ENCODE results near the gene KLRC2.
"Not testable (repeated sequence)": the region's sequence is repeated elsewhere in the genome, so short reads cannot be mapped to it uniquely, and the experiment has no call there.

KLRC2 gene

GRCh38 chr12:10435816-10436215 is at the start of gene KLRC2:
TSS of gene KLRC2 (minus strand) at chr12:10436010. CDS start at chr12:10435986, 24 bp downstream.
- peak in 1 of 2 experiments; percentile 63 for DNase-seq

DNA sequence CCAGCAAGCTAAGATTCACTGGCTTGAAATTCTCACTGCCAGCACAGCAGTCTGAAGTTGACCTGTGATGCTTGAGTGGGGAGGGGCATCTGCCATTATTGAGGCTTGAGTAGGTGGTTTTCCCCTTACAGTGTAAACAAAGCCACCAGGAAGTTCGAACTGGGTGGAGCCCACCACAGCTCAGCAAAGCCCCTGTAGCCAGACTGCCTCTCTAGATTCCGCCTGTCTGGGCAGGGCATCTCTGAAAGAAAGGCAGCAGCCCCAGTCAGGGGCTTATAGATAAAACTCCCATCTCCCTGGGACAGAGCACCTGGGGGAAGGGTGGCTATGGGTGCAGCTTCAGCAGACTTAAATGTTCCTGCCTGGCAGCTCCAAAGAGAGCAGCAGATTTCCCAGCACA is 46.1 kb upstream of the KLRC2 start:
- DNase-seq = not testable (repeated sequence)

GRCh38 chr12:10472808-10473207 is 37.0 kb upstream of the KLRC2 start:
- not testable (repeated sequence) for DNase-seq

DNA sequence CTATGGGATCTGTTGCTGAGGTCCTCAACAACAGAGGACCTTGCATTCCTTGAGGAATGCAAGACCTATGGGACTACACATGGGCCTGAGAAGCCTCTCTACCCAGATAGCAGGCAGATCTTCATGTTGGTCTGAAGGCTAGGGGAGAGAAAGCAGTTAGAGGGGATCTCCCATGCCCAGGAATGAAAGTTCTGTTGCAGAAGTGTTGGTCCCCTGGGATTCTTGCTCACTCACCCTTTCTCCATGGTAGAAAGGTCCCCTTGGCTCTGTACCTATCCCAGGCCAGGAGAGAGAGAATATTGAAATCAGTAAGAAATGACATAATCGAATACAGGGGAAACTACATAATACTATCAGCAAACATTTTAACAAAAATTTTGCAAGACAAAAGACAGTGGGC is 33.9 kb upstream of the KLRC2 start:
- DNase-seq = no peak

GRCh38 chr12:10466311-10466710 is 30.5 kb upstream of the KLRC2 start:
- no peak for DNase-seq

- no peak for DNase-seq
Observed at GRCh38 chr12:10457760-10458159, 21.9 kb upstream of the KLRC2 start.

DNA sequence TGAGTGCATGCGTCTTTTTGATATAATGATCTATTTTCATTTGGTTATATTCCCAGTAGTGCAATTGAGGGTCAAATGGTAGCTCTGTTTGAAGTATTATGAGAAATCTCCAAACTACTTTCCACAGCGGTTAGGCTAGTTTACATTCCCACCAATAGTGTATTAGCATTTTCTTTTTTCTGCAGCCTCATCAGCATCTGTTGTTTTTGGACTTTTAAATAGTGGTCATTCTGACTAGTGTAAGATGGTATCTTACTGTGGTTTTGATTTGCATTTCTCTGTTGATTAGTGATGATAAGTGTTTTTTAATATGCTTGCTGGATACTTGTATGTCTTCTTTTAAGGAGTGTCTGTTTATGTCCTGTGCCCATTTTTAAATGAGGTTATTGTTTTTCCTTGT is 21.0 kb upstream of the KLRC2 start:
- no peak for DNase-seq

GRCh38 chr12:10455766-10456165 is 20.0 kb upstream of the KLRC2 start:
- no peak for DNase-seq

DNA sequence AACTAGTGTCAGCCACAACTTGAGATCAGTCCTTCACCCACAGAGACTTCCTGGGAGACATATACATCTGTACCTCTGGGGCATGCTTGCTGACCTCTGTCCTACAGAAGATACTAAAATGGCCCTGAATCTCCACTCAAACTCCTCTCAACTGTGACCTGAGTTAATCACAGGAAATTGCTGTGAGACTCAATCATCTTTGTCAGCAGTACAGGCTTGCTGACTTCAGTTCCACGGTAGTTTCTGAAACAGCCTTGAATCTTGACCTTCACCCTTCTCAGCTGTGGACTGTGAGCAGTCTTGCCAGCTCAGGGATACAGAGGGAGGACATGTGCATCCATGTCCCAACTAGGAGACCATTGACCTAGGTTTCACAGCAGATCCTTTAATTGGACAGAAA is 18.7 kb upstream of the KLRC2 start:
- no peak for DNase-seq

DNA sequence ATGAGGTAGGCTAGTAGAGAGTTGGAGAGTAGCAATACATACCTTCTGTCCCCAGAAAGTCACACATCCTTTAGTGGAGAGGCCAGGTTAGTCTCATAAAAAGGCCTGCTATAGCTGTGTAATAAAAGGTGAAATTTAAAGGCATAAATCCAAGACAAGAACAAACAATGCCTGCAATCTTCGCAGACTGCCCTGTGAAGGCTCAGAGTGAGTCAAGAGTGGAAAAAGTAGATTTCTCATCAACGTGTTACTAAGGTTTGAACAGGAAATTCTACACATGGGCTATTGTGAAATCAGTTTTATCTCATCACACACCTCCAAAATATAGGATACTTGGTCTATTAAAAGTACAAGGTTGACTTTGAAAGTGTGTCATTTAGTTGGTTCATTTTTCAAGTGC is 17.3 kb upstream of the KLRC2 start, which contains the start of gene KLRC1:
TSS of gene KLRC1 (minus strand) at position 222 of the 400 bp plus-strand sequence. CDS start 2,221 bp downstream, outside the sequence.
- no peak for DNase-seq

DNA sequence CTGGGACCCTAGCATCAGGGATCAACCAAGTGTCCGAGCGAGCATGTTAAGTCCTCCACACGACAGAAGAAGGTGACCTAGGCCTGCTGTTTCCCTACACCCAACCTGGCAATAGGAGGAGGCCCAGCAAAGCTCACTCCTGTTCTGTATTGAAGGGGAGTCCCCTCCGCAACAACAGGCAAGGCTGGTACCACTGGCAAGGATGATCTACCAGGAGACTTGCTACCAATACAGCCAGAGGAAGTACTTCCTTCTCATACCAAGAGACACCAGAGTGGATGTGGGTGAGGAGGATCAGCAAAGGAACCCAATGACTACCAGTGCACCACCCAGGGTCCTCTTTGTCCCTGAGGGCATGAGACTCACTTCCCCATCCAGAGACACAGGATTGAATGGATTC is 12.4 kb upstream of the KLRC2 start:
- no peak for DNase-seq

GRCh38 chr12:10446052-10446451 is 10.2 kb upstream of the KLRC2 start:
- not testable (repeated sequence) for DNase-seq

GRCh38 chr12:10441144-10441543 is 5.3 kb upstream of the KLRC2 start:
- not testable (repeated sequence) for DNase-seq

DNA sequence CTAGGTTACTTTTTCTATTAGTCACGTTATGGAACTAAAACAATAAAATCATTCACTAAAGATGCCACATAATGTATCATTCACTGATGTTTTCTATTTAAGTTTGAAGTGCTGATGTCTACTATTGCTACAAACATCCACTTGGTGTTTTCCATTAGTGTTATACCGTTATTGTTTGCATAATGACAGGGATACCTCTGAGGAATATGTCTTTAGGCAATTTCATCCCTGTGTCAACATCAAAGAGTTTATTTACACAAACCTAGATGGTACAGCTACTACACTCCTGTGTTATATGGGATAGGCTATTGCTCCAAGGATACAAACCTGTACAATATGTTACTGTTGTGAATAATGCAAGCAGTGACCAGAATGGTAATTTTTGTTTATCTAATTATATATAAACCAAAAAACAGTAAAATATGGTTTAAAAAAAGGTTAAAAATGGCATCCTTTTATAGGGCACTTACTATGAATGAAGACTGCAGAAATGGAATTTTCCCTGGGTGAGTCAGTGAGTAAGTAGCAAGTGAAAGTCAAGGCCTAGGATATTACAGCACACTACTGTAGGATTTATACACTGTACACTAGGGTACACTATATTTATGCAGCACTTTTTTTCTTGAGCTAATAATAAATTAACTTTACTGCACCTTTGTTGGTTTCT is 3.9 kb upstream of the KLRC2 start:
- peak in 1 of 2 experiments; percentile 42 for DNase-seq

- DNase-seq = not testable (repeated sequence)
Observed at GRCh38 chr12:10437601-10438000, 1.8 kb upstream of the KLRC2 start.

GRCh38 chr12:10430623-10431022 is 5.2 kb downstream of the KLRC2 start:
- not testable (repeated sequence) for DNase-seq

DNA sequence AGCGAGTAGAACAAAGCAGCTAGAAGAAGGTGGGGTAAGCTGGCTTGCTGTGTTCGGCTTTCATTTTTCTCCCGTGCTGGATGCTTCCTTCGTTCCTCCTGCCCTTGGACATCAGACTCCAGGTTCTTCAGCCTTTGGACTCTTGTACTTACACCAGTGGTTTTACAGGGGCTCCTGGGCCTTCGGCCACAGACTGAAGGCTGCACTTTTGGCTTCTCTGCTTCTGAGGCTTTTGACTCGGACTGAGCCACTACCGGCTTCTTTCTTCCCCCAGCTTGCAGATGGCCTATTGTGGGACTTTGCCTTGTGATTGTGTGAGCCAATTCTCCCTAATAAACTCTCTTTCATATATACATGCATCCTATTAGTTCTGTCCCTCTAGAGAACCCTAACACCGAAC is 9.9 kb downstream of the KLRC2 start:
- DNase-seq = not testable (repeated sequence)

- DNase-seq = peak in 1 of 2 experiments; percentile 73
Observed at GRCh38 chr12:10424260-10424899, 11.4 kb downstream of the KLRC2 start.

DNA sequence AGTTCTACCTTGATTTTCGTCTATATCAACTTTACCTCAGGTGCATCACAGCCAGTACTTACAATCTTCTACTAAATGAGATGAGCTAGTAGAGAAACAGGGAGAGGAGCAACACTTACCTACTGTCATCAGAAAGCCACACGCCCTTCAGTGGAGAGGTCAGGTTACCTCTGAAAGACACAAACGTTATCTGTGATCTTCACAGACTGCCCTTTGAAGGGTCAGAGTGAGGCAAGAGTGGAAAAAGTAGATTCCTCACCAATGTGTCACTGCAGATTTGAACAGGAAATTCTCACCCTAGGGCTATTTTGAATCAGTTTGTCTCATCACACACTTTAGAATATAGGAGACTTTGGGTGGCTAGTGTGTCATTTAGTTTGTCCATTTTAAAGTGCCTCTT is 13.7 kb downstream of the KLRC2 start:
- not testable (repeated sequence) for DNase-seq

- peak in 1 of 2 experiments; percentile 26 for DNase-seq
Observed at GRCh38 chr12:10420334-10420733, 15.5 kb downstream of the KLRC2 start, which contains the start of gene KLRC3. TSS of gene KLRC3 (minus strand) at chr12:10420595. CDS start at chr12:10420550, 45 bp downstream.

DNA sequence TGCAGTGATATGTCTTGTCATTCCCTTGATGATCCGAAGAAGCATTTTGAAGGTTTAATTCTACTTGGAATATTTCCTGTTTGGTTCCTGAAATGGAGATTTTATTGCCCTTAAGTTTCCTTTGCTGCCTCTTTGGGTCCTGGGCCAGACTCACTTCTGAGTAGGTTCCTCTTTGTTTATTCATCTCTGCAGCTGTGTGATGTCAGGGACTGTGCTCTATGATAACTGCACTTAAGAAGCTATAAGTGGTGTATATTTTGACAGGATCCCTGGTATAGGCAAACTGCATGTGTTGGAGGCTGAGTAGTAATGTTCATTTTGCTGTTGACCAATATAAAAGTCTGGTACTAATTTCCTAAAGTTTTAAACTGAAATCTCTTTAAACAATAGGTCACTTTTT is 26.4 kb downstream of the KLRC2 start, which contains the start of gene KLRC4:
TSS of gene KLRC4 (minus strand) at position 366 of the 400 bp plus-strand sequence. CDS start at position 184, 182 bp downstream.
- DNase-seq = peak in 1 of 2 experiments; percentile 62

DNA sequence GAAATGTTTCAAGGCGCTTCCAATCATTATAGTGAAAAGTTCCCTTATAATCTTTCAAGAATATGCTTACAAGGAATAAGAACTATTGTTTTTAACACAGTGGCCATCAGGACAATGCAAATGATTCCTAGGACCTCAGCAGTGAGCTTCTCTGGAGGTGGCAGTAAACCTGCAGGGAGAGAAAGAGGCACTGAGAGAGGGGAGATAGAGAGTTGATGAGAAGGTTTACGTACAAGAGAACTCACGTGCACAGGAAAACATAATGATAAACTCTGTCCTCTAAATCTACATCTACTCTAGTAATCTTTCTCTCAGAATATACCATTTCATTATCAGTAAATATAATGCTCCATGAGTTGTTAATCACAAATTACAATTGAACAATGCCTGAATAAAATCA is 27.0 kb downstream of the KLRC2 start:
- no peak for DNase-seq

- no peak for DNase-seq
Observed at GRCh38 chr12:10406725-10407124, 29.1 kb downstream of the KLRC2 start.

- no peak for DNase-seq
Observed at GRCh38 chr12:10405294-10405693, 30.5 kb downstream of the KLRC2 start.

Measured in SW 1271 (cell line).